Type B pancreatic cell (in vitro differentiated cells): ENCODE data around the gene ARMC7. TPM values are rescaled to one million over a fixed set of nuclear protein-coding genes. Genes with fewer than 3 reads are reported as not detected.
"Not testable (repeated sequence)": the region's sequence is repeated elsewhere in the genome, so short reads cannot be mapped to it uniquely, and the experiment has no call there.

Experiments
- DNase-seq: peaks from one replicate; pipeline ENCODE4 v3.0.0; 2021; ENCODE audit warnings: mixed read lengths; ENCODE audit not compliant: unreplicated experiment; ENCODE audit errors: extremely low spot score
- H3K27ac Mint-ChIP-seq: 2 replicates; pipeline ENCODE4 v1.8.0; 2021; ENCODE audit warnings: mild to moderate bottlenecking, mixed read lengths
- H3K27me3 Mint-ChIP-seq: 2 replicates; pipeline ENCODE4 v1.8.0; 2021; ENCODE audit warnings: mixed read lengths
- H3K36me3 Mint-ChIP-seq: 2 replicates; pipeline ENCODE4 v1.8.0; 2021; ENCODE audit warnings: mixed read lengths
- H3K4me1 Mint-ChIP-seq: one replicate; pipeline ENCODE4 v1.8.0; 2021; ENCODE audit warnings: mixed read lengths; ENCODE audit not compliant: unreplicated experiment
- H3K4me3 Mint-ChIP-seq: 2 replicates; pipeline ENCODE4 v1.8.0; 2021; ENCODE audit warnings: mild to moderate bottlenecking, mixed read lengths
- H3K9me3 Mint-ChIP-seq: 2 replicates; pipeline ENCODE4 v1.8.0; 2021; ENCODE audit warnings: mixed read lengths
- total RNA-seq: library from RNA; stranded (reverse); gene quantifications from 2 replicates; pipeline ENCODE4 v1.2.1, GENCODE V29; 2021; ENCODE audit warnings: low replicate concordance
- TF ChIP-seq, protein P1 (sequence below): fragments of 200-600 bp; sonication (generic); conservative IDR thresholded peaks from 2 replicates; pipeline ENCODE4 v1.5.0; 2021; ENCODE audit warnings: antibody characterized with exemption, mild to moderate bottlenecking

The ARMC7 gene
- total RNA-seq, 1 donor from 2014 or later = 14.0 TPM

DNA sequence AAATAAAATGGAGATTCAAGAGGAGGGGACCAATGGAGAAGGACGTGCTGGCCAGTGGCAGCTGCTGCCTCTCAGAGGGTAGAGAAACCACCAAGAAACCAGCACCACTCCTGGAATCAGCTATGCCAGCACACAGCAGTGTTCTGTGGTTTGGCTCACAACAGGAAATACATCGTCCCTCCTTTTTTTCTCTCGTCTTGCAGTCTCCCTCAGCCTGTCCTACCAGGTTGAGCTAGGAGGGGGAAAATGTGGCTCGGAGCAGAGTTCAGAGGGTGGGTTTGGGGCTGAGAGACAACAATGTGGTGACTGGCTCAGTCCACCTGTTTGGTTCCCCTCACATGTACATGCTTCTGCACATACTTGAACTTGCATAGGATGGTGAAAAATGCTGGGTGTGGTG lies 41.9 kb upstream of the ARMC7 start:
- Mint-ChIP-seq H3K4me1 (no peaks in the 10 kb centered on the region), H3K36me3 (peaks cover 7% of the 10 kb centered on the region), H3K4me3 (no peak overlapping the region), H3K27me3 (no peaks in the 10 kb centered on the region), H3K27ac (peak overlapping the region; percentile 74), H3K9me3 (no peaks in the 10 kb centered on the region)
- TF ChIP-seq, protein P1, sequence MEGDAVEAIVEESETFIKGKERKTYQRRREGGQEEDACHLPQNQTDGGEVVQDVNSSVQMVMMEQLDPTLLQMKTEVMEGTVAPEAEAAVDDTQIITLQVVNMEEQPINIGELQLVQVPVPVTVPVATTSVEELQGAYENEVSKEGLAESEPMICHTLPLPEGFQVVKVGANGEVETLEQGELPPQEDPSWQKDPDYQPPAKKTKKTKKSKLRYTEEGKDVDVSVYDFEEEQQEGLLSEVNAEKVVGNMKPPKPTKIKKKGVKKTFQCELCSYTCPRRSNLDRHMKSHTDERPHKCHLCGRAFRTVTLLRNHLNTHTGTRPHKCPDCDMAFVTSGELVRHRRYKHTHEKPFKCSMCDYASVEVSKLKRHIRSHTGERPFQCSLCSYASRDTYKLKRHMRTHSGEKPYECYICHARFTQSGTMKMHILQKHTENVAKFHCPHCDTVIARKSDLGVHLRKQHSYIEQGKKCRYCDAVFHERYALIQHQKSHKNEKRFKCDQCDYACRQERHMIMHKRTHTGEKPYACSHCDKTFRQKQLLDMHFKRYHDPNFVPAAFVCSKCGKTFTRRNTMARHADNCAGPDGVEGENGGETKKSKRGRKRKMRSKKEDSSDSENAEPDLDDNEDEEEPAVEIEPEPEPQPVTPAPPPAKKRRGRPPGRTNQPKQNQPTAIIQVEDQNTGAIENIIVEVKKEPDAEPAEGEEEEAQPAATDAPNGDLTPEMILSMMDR = no peak
- no peak for DNase-seq

DNA sequence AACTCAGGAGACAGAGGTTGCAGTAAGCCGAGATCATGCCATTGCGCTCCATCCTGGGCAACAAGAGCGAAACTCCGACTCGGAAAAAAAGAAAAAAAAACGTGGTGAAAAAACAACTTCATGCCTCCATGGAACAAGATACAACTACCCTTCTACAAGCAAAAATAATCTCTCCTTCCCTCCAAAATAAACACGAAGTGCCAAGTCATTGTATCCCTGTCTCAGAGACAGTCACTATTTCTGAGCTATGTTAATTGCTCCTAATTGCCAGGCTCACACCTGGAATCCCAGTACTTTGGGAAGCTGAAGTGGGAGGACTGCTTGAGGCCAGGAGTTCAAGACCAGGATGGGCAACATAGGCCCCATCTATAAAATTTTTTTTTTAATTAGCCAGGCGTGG lies 41.0 kb upstream of the ARMC7 start:
- H3K27me3 Mint-ChIP-seq = no peaks in the 10 kb centered on the region
- H3K9me3 Mint-ChIP-seq = no peaks in the 10 kb centered on the region
- TF ChIP-seq, protein P1 = no peak
- H3K36me3 Mint-ChIP-seq = peaks cover 7% of the 10 kb centered on the region
- H3K4me3 Mint-ChIP-seq = no peak overlapping the region
- H3K27ac Mint-ChIP-seq = no peak overlapping the region
- no peak for DNase-seq
- H3K4me1 Mint-ChIP-seq = no peaks in the 10 kb centered on the region

DNA sequence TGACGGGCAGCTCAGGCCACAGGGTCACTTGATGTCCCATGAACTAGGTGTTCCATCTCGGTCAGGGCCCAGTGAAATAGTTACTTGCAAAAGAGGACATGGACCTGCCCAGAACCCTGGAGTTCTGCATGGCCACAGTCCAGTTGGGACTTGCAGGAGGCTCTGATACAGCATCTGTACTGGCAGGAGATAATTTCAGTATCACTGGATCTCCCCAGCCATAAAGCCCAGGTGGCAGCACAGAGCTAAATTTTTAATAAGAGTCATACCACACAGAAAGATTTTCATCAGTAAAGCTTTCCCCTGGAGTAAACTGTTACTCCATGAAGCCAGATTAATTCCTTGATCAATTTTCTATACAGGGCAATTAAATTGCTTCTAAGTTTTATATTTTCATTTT lies 40.0 kb upstream of the ARMC7 start:
- Mint-ChIP-seq H3K4me1 (no peaks in the 10 kb centered on the region), H3K27me3 (no peaks in the 10 kb centered on the region), H3K36me3 (no peaks in the 10 kb centered on the region), H3K27ac (no peak overlapping the region), H3K9me3 (no peaks in the 10 kb centered on the region), H3K4me3 (no peak overlapping the region)
- DNase-seq = no peak
- TF ChIP-seq, protein P1 = peak; percentile 19

DNA sequence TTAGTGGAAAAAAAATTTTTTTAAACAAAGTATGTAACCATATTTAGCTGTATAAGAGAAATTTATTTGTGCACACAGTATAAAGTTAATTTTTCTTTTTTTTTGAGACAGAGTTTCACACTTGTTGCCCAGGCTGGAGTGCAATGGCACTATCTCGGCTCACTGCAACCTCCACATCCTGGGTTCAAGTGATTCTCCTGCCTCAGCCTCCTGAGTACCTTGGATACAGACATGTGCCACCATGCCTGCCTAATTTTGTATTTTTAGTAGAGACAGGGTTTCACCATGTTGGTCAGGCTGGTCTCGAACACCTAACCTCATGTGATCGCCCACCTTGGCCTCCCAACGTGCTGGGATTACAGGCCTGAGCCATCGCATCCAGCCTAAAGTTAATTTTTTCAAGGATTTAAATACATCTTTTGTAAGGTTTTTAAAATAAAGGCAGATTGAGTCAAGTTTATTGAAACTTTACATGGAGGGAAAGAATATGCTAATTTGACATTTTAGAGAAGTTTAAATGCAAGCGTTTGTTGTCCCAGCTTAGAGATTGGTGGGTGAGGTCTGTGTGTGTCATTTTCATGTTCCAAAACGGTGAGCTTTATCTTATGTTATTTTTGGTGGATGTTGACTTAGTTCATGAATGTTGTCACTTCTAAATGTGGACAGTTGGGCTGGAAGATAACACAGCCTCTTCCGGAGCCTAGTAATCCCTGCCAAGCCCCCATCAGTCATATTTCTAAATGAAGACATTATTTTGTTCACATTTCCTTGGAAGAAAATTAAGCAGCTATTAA lies 38.1 kb upstream of the ARMC7 start:
- H3K27ac Mint-ChIP-seq, H3K27me3 Mint-ChIP-seq, H3K4me1 Mint-ChIP-seq, DNase-seq, H3K4me3 Mint-ChIP-seq, H3K36me3 Mint-ChIP-seq, H3K9me3 Mint-ChIP-seq: not testable (repeated sequence)

DNA sequence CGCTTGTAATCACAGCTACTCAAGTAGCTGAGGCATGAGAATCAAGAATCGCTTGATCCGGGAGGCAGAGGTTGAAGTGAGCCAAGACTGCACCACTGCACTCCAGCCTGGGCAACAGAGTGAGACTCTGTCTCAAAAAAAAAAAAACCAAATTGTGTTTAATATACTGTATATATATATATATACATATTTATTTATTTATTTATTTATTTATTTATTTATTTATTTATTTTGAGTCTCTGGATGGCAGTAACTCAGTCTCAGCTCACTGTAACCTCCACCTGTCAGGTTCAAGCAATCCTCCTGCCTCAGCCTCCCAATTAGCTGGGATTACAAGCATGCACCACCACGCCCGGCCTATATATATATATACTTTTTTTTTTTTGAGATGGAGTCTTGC lies 36.9 kb upstream of the ARMC7 start:
- H3K4me1 Mint-ChIP-seq, H3K4me3 Mint-ChIP-seq, DNase-seq, H3K9me3 Mint-ChIP-seq, H3K27me3 Mint-ChIP-seq, H3K27ac Mint-ChIP-seq, H3K36me3 Mint-ChIP-seq: not testable (repeated sequence)

DNA sequence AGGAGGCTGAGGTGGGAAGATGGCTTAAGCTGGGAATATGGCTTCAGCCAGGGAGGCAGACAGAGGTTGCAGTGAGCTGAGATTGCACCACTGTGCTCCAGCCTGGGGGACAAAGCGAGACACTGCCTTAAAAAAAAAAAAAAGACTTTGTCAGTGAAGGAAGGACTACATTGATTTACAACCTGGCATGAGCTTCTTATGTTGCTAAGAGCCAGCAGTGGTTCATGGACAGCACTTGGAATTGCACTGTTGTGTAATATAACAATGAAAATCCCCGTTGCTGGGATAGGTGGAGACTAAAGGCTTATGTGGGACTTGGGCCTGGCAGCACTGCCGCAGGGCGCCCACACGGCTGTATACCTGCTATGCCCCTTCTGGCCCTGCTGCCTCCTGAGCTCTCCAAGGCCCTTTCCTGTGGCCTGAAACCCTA lies 36.1 kb upstream of the ARMC7 start:
- TF ChIP-seq, protein P1 = no peak
- Mint-ChIP-seq H3K4me1 (peaks cover under 1% of the 10 kb centered on the region), H3K27me3 (no peaks in the 10 kb centered on the region), H3K36me3 (no peaks in the 10 kb centered on the region), H3K4me3 (no peak overlapping the region), H3K9me3 (no peaks in the 10 kb centered on the region), H3K27ac (no peak overlapping the region)
- DNase-seq = no peak

DNA sequence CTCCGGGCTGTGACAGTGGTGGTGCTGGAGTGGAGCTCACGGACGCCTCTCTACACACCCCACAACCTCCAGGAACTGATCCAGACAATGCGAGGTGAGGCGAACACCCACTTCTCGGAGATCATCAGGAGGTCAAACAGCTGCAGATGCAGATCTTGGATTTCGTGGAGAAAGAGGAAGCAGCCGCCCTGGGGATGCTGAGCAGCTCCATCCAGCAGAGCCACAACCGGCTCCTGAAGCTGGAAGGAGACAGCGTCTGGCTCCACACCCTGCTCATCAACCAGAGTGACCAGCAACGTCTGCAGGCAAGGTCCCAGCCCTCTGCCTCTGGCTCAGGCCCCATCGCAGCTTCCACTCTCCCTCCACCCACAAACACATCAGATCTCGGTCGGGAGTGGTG lies 35.2 kb upstream of the ARMC7 start:
- H3K36me3 Mint-ChIP-seq = no peaks in the 10 kb centered on the region
- no peak for DNase-seq

More for the DNA sequence above, 35.2 kb upstream of the ARMC7 start:
- TF ChIP-seq, protein P1 = no peak
- Mint-ChIP-seq H3K4me1 (peaks cover 7% of the 10 kb centered on the region), H3K4me3 (no peak overlapping the region), H3K9me3 (no peaks in the 10 kb centered on the region), H3K27ac (no peak overlapping the region), H3K27me3 (no peaks in the 10 kb centered on the region)
